Epithelial cell of esophagus (primary cell): ENCODE data around the gene REPS2.

Experiments used
- DNase-seq: peaks from one replicate; pipeline ENCODE4 v3.0.0; 2010; ENCODE audit warnings: low read depth
- H3K4me3 ChIP-seq: 2 replicates; pipeline ENCODE4 v1.5.1; 2011; ENCODE audit warnings: mild to moderate bottlenecking, low read length, control low read depth
- TF ChIP-seq, protein P1 (sequence below): IDR thresholded peaks from 2 replicates; pipeline ENCODE4 v1.5.1; 2011; ENCODE audit warnings: low read depth, mild to moderate bottlenecking, low read length, control low read depth, inconsistent platforms; ENCODE audit not compliant: insufficient read depth; ENCODE audit errors: missing control alignments

REPS2 gene

DNA sequence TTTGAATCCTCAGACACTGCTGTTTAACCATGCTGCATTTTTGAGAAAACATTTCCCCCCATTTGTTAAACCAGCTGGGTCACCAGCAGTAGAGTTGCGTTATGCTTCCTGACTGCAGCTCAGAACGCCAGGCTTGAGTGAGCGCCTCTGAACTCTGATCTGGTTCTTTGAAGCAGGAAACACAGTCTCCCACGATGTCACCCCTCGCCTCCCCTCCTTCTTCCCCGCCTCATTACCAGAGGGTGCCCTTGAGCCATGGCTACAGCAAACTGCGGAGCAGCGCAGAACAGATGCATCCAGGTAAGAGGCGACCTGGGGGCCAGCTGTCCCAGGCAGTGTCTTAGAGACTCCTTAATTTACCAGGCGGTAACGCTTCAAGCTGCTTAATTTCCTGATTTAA, 78.4 kb downstream of the REPS2 start:
- TF ChIP-seq, protein P1, sequence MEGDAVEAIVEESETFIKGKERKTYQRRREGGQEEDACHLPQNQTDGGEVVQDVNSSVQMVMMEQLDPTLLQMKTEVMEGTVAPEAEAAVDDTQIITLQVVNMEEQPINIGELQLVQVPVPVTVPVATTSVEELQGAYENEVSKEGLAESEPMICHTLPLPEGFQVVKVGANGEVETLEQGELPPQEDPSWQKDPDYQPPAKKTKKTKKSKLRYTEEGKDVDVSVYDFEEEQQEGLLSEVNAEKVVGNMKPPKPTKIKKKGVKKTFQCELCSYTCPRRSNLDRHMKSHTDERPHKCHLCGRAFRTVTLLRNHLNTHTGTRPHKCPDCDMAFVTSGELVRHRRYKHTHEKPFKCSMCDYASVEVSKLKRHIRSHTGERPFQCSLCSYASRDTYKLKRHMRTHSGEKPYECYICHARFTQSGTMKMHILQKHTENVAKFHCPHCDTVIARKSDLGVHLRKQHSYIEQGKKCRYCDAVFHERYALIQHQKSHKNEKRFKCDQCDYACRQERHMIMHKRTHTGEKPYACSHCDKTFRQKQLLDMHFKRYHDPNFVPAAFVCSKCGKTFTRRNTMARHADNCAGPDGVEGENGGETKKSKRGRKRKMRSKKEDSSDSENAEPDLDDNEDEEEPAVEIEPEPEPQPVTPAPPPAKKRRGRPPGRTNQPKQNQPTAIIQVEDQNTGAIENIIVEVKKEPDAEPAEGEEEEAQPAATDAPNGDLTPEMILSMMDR, result no peak
- H3K4me3 ChIP-seq, result no peak overlapping the region
- DNase-seq, result no peak

GRCh38 chrX:17025621-17026302, 79.3 kb downstream of the REPS2 start:
- no peak overlapping the region for H3K4me3 ChIP-seq
- DNase-seq, result no peak
- TF ChIP-seq, protein P1, result no peak

DNA sequence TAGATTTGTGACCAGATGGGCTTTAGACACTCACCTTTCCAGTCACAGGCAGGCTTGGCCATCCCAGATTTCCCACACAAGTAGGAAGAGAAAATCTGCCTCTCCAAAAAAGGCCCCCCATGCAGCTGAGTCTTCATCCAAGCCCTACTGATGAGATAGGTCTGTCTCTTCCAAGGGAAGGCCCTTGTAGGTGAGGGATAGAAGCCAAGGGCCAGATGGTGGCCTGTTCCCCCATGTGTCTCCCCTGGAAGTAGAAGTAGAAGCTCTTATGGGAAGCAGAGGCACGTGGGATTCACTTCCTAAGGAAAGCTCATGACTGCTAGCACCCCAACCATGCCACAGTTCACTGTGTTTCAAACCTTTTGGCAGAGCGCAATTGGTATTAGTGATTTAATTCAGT, 81.5 kb downstream of the REPS2 start:
- TF ChIP-seq, protein P1, result no peak
- H3K4me3 ChIP-seq, result no peak overlapping the region
- DNase-seq, result no peak

DNA sequence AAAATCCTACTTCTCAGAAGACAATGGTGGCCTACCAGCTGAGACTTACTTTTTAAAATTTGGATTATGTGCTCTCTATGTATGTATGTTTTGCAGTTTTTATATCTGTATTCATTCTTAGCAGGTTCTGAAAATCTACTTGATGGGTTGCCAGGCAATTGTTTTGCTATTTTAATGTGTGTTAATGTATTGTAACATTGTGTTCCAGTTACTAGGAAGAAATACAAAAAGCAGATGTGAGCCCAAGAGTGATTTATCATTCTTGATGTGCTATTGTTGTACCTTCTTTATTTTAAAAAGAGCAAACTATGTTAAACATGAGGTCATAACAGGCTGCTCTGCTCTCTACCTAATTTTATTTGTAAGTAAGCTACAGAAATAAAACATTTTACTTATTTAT, 81.9 kb downstream of the REPS2 start:
- TF ChIP-seq, protein P1, result no peak
- H3K4me3 ChIP-seq, result no peak overlapping the region
- DNase-seq, result no peak

DNA sequence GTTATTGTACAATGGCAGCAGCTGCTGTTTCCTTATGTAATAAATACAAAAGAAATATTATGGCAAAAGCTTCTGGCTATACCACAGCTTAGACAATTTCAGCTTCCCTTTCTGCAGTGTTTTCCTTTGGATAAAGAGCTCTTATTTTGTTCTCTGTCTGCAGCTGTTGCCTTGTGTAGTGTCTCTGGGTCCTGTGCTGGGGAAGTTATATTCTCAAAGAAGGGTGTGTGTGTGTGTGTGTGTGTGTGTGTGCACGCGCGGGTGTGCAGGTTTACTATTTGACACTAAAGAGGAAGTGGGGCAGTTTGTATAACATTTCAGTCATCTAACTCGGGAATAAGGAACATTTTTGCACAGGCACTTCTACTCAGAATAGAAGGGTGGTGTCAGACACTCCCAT, 83.6 kb downstream of the REPS2 start:
- H3K4me3 ChIP-seq, result no peak overlapping the region
- TF ChIP-seq, protein P1, result no peak
- no peak for DNase-seq

GRCh38 chrX:17030580-17031270, 84.3 kb downstream of the REPS2 start:
- TF ChIP-seq, protein P1, result no peak
- H3K4me3 ChIP-seq, result no peak overlapping the region
- no peak for DNase-seq
